Measurements from ENCODE around the gene CORO7. TPM values are rescaled to one million over a fixed set of nuclear protein-coding genes. Genes with fewer than 3 reads are reported as not detected.

CORO7 gene
- total and polyA plus RNA-seq, 9 of the 15 experiments (the other 6 are each of a cell fraction or from before 2014, with no cell fraction given): 0.45 to 77.2 (median 18.7) TPM

DNA sequence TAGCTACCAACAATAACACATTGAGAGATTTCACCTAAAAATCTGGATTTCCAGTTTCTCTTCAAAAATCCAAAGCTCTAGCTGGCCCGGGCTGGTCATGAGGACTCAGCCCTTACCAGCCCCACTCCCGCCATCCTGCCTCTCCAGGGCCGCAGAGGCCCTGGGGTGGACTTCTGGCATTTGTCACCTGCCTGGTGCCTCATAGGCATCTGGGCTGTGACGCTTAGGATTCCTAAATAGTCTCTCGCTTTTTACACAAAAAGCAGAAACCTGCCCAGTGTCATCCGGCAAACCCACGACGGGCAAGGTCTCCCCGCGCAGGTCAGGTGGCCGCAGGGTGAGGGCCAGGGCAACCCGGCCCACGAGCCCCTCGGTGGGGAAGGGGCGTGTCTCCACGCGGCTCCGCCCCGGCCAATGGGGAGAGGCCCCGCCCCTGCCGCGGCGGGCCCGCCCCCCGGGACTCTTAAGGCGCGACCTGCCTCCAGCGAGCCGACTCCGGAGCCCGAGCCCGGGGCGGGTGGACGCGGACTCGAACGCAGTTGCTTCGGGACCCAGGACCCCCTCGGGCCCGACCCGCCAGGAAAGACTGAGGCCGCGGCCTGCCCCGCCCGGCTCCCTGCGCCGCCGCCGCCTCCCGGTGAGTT, 44.9 kb downstream of the CORO7 start, which contains the start of gene VASN (continued):
- TF ChIP-seq TGIF2 (CRISPR knock-in tag; IDR thresholded peaks at IDR 0.05) (no peak), RCOR1 (IDR thresholded peaks at IDR 0.05; ENCODE audit: borderline replicate concordance in 1 of 2, low read depth in 2 of 2, low read length in 2 of 2) (no peak), FOXJ3 (CRISPR knock-in tag; IDR thresholded peaks at IDR 0.05) (no peak), SMAD4 (CRISPR knock-in tag; conservative IDR thresholded peaks at IDR 0.05) (0 out of 2 replicates have a peak, but pooled peaks have one; percentile 4), SMAD2 (IDR thresholded peaks at IDR 0.05; ENCODE audit: low read depth, low read length) (no peak), HDGF (IDR thresholded peaks at IDR 0.05) (no peak), YY1 (IDR thresholded peaks at IDR 0.05; ENCODE audit: borderline replicate concordance in 1 of 3, control insufficient read depth in 1 of 3, extremely low read depth in 1 of 3, insufficient read depth in 3 of 3, insufficient read length in 1 of 3, insufficient replicate concordance in 2 of 3, low read depth in 1 of 3, low read length in 2 of 3) (peak in 1 of 3 experiments; percentile 35), FOXA1 (IDR thresholded peaks at IDR 0.05; ENCODE audit: borderline replicate concordance) (no peak), CAMTA2 (CRISPR knock-in tag; conservative IDR thresholded peaks at IDR 0.05) (no peak), TEAD1 (CRISPR knock-in tag; IDR thresholded peaks at IDR 0.05) (no peak), CEBPG (CRISPR knock-in tag; IDR thresholded peaks at IDR 0.05) (no peak), CEBPG (tag; conservative IDR thresholded peaks at IDR 0.05 in 1 of 2, IDR thresholded peaks at IDR 0.05 in 1 of 2) (no peak)
- TF ChIP-seq, protein P1, sequence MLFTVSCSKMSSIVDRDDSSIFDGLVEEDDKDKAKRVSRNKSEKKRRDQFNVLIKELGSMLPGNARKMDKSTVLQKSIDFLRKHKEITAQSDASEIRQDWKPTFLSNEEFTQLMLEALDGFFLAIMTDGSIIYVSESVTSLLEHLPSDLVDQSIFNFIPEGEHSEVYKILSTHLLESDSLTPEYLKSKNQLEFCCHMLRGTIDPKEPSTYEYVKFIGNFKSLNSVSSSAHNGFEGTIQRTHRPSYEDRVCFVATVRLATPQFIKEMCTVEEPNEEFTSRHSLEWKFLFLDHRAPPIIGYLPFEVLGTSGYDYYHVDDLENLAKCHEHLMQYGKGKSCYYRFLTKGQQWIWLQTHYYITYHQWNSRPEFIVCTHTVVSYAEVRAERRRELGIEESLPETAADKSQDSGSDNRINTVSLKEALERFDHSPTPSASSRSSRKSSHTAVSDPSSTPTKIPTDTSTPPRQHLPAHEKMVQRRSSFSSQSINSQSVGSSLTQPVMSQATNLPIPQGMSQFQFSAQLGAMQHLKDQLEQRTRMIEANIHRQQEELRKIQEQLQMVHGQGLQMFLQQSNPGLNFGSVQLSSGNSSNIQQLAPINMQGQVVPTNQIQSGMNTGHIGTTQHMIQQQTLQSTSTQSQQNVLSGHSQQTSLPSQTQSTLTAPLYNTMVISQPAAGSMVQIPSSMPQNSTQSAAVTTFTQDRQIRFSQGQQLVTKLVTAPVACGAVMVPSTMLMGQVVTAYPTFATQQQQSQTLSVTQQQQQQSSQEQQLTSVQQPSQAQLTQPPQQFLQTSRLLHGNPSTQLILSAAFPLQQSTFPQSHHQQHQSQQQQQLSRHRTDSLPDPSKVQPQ (CRISPR knock-in tag; IDR thresholded peaks at IDR 0.05; ENCODE audit: borderline replicate concordance): no peak
- TF ChIP-seq, protein P2, sequence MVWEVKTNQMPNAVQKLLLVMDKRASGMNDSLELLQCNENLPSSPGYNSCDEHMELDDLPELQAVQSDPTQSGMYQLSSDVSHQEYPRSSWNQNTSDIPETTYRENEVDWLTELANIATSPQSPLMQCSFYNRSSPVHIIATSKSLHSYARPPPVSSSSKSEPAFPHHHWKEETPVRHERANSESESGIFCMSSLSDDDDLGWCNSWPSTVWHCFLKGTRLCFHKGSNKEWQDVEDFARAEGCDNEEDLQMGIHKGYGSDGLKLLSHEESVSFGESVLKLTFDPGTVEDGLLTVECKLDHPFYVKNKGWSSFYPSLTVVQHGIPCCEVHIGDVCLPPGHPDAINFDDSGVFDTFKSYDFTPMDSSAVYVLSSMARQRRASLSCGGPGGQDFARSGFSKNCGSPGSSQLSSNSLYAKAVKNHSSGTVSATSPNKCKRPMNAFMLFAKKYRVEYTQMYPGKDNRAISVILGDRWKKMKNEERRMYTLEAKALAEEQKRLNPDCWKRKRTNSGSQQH (CRISPR knock-in tag; IDR thresholded peaks at IDR 0.05): no peak

Measured in K562 (cell line).